Measurements from ENCODE around the gene DHRS1. TPM values are rescaled to one million over a fixed set of nuclear protein-coding genes. Genes with fewer than 3 reads are reported as not detected.

The DHRS1 gene
- total and polyA plus RNA-seq, 9 of the 15 experiments (the other 6 are each of a cell fraction or from before 2014, with no cell fraction given): 7.3 to 33.6 (median 13.3) TPM

DNA sequence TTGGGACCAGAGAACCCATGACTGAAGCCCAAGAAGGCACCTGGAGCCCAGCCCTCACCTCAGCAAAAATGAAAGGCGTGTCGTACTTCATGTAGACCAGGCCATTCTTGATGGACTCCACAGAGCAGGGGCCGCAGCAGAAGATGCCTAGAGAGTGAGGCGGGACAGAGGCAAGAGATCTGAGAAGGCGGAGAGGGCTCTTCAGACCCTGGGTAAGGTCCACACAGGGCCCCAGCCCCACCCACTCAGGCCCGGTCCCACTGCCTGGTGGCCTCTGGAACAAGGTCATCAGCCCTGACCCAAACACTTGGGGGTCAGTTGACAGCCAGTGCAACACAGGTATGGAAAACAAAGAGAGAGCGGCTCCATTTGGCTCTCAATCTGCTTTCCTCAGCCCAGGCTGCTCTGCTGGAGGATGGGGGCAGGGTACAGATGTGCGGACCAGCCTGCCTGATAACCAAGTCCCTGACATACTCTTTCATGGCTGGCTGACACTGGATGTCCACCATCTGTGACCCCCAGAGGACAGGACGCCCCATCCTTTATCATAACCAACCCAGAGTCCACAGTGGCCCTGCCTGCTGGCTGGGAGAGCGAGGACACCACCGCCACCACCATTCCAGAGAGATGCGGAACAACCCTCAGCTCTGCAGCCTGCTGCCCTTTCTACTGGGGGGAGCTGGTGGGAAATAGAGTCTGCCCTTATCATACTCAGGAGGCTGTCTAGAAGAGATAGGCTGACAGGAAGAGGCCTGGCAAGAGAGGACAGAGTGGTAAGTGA lies 43.5 kb downstream of the DHRS1 start (continued):
- TF ChIP-seq PRPF4 (IDR thresholded peaks at IDR 0.05; ENCODE audit: insufficient read depth, low read depth, low read length, poor library complexity, severe bottlenecking): no peak
- no peak for TF ChIP-seq ZNF586 (CRISPR knock-in tag; conservative IDR thresholded peaks at IDR 0.05)
- TF ChIP-seq, protein P1, sequence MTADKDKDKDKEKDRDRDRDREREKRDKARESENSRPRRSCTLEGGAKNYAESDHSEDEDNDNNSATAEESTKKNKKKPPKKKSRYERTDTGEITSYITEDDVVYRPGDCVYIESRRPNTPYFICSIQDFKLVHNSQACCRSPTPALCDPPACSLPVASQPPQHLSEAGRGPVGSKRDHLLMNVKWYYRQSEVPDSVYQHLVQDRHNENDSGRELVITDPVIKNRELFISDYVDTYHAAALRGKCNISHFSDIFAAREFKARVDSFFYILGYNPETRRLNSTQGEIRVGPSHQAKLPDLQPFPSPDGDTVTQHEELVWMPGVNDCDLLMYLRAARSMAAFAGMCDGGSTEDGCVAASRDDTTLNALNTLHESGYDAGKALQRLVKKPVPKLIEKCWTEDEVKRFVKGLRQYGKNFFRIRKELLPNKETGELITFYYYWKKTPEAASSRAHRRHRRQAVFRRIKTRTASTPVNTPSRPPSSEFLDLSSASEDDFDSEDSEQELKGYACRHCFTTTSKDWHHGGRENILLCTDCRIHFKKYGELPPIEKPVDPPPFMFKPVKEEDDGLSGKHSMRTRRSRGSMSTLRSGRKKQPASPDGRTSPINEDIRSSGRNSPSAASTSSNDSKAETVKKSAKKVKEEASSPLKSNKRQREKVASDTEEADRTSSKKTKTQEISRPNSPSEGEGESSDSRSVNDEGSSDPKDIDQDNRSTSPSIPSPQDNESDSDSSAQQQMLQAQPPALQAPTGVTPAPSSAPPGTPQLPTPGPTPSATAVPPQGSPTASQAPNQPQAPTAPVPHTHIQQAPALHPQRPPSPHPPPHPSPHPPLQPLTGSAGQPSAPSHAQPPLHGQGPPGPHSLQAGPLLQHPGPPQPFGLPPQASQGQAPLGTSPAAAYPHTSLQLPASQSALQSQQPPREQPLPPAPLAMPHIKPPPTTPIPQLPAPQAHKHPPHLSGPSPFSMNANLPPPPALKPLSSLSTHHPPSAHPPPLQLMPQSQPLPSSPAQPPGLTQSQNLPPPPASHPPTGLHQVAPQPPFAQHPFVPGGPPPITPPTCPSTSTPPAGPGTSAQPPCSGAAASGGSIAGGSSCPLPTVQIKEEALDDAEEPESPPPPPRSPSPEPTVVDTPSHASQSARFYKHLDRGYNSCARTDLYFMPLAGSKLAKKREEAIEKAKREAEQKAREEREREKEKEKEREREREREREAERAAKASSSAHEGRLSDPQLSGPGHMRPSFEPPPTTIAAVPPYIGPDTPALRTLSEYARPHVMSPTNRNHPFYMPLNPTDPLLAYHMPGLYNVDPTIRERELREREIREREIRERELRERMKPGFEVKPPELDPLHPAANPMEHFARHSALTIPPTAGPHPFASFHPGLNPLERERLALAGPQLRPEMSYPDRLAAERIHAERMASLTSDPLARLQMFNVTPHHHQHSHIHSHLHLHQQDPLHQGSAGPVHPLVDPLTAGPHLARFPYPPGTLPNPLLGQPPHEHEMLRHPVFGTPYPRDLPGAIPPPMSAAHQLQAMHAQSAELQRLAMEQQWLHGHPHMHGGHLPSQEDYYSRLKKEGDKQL (CRISPR knock-in tag; IDR thresholded peaks at IDR 0.05; ENCODE audit: borderline replicate concordance): no peak
- TF ChIP-seq ZNF133 (CRISPR knock-in tag; IDR thresholded peaks at IDR 0.05): no peak
- TF ChIP-seq ZNF174 (CRISPR knock-in tag; IDR thresholded peaks at IDR 0.05): no peak
- TF ChIP-seq KAT2B (IDR thresholded peaks at IDR 0.05; ENCODE audit: low read depth, low read length): no peak
- 0 out of 2 replicates have a peak, but pooled peaks have one; percentile 72 for TF ChIP-seq DMBX1 (CRISPR knock-in tag; IDR thresholded peaks at IDR 0.05; ENCODE audit: borderline replicate concordance)
- TF ChIP-seq CEBPZ (IDR thresholded peaks at IDR 0.05; ENCODE audit: borderline replicate concordance, low read depth, low read length): no peak
- TF ChIP-seq, protein P2, sequence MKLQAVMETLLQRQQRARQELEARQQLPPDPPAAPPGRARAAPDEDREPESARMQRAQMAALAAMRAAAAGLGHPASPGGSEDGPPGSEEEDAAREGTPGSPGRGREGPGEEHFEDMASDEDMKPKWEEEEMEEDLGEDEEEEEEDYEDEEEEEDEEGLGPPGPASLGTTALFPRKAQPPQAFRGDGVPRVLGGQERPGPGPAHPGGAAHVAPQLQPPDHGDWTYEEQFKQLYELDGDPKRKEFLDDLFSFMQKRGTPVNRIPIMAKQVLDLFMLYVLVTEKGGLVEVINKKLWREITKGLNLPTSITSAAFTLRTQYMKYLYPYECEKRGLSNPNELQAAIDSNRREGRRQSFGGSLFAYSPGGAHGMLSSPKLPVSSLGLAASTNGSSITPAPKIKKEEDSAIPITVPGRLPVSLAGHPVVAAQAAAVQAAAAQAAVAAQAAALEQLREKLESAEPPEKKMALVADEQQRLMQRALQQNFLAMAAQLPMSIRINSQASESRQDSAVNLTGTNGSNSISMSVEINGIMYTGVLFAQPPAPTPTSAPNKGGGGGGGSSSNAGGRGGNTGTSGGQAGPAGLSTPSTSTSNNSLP (IDR thresholded peaks at IDR 0.05; ENCODE audit: borderline replicate concordance, low read depth, low read length): no peak
- TF ChIP-seq MBD2 (IDR thresholded peaks at IDR 0.05; ENCODE audit: borderline replicate concordance, low read depth): peak; percentile 45
- 0 out of 2 replicates have a peak, but pooled peaks have one; percentile 55 for TF ChIP-seq CREB1 (IDR thresholded peaks at IDR 0.05)
- no peak for TF ChIP-seq CREB1 (CRISPR knock-in tag; IDR thresholded peaks at IDR 0.05)
- 0 out of 2 replicates have a peak, but pooled peaks have one; percentile 36 for TF ChIP-seq PTBP1 (IDR thresholded peaks at IDR 0.05; ENCODE audit: low read depth, low read length)
- no peak for TF ChIP-seq TARDBP (IDR thresholded peaks at IDR 0.05)
- no peak for TF ChIP-seq SP1 (CRISPR knock-in tag; IDR thresholded peaks at IDR 0.05)
- TF ChIP-seq FOXP1 (CRISPR knock-in tag; IDR thresholded peaks at IDR 0.05): no peak
- TF ChIP-seq MCM5 (IDR thresholded peaks at IDR 0.05; ENCODE audit: low read depth): no peak
- peak; percentile 53; the same call in 1 of the 2 replicates for TF ChIP-seq SMARCE1 (IDR thresholded peaks at IDR 0.05)

Data from K562 (cell line).